HG03460 (cell line): ENCODE results near the gene KIR3DL1.
"Not testable (repeated sequence)": the region's sequence is repeated elsewhere in the genome, so short reads cannot be mapped to it uniquely, and the experiment has no call there.

Experiments used
- ATAC-seq: cut with Tn5 transposase; IDR thresholded peaks from one replicate; pipeline ENCODE4 v1.9.1; 2021; ENCODE audit not compliant: unreplicated experiment

The KIR3DL1 gene

GRCh38 chr19:54806516-54806838 lies 9.8 kb upstream of the KIR3DL1 start:
- ATAC-seq: no peak

DNA sequence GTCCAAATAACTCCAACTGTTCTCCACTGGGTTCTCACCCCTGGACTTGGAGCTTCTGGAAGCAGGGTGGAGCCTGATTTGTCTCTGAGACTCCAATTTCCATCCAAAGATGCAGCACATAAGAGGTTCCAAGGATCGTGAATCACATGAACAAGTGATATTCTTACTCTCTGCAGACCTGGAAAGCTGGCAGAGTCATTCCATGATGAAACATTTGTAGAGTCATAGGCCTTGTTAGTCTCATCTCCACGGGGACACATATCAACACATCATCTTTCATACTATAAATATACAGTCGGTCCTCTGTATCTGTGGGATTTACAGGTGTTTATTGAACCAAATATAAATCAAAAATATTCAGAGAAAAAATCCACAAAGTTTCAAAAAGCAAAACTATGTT lies 1.7 kb upstream of the KIR3DL1 start:
- not testable (repeated sequence) for ATAC-seq

- no peak for ATAC-seq
Measured at GRCh38 chr19:54817670-54818536, 1.6 kb downstream of the KIR3DL1 start.

- not testable (repeated sequence) for ATAC-seq
Measured at GRCh38 chr19:54824416-54824815, 8.1 kb downstream of the KIR3DL1 start.

DNA sequence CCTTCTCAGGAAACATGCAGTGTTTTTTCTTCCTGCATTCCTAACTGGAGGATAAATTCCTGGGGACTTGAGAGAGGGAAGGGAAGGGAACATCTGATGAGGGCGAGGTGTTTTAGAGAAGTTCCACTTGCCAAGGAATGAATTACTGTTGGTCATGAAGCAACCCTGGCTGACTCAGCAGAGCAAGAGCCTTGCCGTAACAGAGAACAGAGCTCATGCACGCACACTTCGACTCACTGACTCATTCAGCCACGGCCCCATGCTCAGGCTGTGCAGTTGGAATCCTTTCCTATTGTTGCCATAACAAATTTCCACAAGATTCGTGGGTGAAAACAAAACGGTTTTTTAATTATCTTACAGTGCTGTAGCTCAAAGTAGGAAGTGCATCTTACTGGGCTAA lies 9.1 kb downstream of the KIR3DL1 start:
- ATAC-seq: not testable (repeated sequence)

DNA sequence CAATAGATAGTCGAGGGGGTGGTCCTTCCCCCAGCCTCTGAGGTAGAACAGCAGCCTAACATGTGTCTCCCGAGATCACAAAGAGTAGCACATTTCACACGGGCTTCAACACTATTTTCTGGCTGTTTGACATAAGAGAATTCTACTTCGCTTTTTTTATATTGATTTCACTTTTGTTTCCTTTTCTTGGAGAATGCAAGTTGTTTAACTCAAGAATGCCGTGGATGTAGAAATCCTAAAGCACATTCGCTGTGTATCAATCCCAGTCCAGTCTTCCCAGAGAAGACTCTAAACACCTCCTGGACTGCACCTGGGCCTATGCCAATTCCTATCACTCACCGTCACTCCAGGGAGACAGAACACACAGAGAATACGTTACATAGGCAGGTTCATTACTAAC lies 11.8 kb downstream of the KIR3DL1 start:
- ATAC-seq: not testable (repeated sequence)

DNA sequence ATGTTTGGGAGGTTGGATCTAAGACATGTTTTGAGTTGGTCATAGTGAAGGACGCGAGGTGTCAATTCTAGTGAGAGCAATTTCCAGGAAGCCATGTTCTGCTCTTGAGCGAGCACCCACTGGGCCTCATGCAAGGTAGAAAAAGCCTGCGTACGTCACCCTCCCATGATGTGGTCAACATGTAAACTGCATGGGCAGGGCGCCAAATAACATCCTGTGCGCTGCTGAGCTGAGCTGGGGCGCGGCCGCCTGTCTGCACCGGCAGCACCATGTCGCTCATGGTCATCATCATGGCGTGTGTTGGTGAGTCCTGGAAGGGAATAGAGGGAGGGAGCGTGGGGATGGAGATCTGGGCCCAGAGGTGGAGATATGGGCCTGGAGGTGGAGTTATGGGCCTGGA lies 16.2 kb downstream of the KIR3DL1 start, which contains the start of gene KIR2DS4:
KIR2DS4 (plus strand) TSS at position 181 of the 400 bp plus-strand sequence.
- ATAC-seq: not testable (repeated sequence)

DNA sequence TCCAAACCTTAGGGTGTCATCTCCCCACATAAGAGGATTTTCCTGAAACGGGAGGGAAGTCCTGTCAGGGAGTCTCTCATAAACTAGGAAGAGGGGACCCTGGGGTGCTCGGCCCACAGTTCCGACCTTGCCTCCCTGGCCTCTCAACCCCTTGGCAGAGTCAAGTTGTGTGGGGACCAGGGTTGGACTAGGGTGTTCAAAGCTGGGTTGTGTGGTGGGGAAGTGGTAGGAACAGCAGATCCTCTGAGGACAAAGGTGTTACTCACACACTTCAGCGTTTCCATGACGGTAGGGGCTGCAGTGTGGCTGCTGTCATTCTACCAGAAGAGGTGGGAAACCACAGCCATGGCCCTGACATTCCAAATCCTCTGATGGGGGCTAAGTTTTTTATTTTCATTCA lies 18.9 kb downstream of the KIR3DL1 start:
- not testable (repeated sequence) for ATAC-seq

DNA sequence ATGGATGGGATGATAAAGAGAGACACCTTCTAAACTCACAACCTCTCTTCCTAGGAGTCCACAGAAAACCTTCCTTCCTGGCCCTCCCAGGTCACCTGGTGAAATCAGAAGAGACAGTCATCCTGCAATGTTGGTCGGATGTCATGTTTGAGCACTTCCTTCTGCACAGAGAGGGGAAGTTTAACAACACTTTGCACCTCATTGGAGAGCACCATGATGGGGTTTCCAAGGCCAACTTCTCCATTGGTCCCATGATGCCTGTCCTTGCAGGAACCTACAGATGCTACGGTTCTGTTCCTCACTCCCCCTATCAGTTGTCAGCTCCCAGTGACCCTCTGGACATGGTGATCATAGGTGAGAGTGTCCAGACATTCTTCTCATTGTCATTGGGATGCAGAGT lies 21.3 kb downstream of the KIR3DL1 start:
- ATAC-seq: not testable (repeated sequence)

GRCh38 chr19:54843171-54843570 lies 26.9 kb downstream of the KIR3DL1 start:
- not testable (repeated sequence) for ATAC-seq

DNA sequence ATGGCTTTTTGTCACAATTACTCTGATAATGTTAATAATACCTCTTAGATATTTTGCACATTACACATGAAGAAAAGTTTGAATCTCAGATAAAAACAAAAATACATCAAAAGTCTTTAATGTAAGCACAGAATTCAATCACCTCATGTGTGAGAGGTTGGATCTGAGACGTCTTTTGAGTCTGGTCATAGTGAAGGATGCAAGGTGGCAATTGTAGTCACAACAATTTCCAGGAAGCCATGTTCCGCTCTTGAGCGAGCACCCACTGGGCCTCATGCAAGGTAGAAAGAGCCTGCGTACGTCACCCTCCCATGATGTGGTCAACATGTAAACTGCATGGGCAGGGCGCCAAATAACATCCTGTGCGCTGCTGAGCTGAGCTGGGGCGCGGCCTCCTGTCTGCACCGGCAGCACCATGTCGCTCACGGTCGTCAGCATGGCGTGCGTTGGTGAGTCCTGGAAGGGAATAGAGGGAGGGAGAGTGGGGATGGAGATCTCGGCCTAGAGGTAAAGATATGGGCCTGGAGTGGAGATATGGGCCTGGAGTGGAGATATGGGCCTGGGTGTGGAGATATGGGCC lies 33.9 kb downstream of the KIR3DL1 start, which contains the start of gene KIR3DL2:
KIR3DL2 (plus strand) TSS at position 383 of the 580 bp plus-strand sequence; CDS start at position 416, 33 bp downstream.
- not testable (repeated sequence) for ATAC-seq

DNA sequence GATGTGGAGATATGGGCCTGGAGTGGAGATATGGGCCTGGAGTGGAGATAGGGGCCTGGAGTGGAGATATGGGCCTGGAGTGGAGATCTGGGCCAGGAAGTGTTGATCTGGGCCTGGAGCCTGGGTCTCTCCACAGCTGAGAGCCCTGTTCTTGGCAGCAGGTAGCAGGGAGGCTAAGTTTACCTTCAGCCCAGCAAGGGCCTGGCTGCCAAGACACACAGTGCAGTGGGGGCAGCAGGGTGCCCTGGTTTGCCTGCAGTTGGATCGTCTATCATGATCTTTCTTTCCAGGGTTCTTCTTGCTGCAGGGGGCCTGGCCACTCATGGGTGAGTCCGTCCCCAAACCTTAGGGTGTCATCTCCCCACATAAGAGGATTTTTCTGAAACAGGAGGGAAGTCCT lies 34.7 kb downstream of the KIR3DL1 start:
- no peak for ATAC-seq

- ATAC-seq: no peak
Measured at GRCh38 chr19:54851353-54851752, 35.1 kb downstream of the KIR3DL1 start.

GRCh38 chr19:54855241-54855640 lies 39.0 kb downstream of the KIR3DL1 start:
- not testable (repeated sequence) for ATAC-seq

DNA sequence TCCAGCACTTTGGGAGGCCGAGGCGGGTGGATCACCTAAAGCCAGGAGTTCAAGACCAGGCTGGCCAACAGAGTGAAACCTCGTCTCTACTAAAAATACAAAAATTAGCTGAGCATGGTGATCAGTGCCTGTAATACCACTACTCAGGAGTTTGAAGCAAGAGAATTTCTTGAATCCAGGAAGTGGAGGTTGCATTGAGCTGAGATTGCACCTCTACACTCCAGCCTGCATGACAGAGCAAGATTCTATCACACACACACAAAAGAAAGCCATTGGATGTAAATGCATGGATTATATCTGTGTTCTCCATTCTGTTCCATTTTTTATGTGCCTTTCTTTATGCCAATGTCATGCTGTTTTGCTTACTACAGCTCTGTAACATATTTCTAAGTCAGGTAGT lies 42.2 kb downstream of the KIR3DL1 start:
- not testable (repeated sequence) for ATAC-seq

DNA sequence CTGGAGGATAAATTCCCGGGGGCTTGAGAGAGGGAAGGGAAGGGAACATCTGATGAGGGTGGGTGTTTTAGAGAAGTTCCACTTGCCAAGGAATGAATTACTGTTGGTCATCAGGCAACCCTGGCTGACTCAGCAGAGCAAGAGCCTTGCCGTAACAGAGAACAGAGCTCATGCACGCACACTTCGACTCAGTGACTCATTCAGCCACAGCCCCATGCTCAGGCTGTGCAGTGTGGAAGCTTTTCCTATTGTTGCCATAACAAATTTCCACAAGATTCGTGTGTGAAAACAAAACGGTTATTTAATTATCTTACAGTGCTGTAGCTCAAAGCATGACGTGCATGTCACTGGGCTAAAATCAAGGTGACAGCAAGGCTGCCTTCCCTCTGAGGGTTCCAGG lies 43.2 kb downstream of the KIR3DL1 start:
- not testable (repeated sequence) for ATAC-seq

DNA sequence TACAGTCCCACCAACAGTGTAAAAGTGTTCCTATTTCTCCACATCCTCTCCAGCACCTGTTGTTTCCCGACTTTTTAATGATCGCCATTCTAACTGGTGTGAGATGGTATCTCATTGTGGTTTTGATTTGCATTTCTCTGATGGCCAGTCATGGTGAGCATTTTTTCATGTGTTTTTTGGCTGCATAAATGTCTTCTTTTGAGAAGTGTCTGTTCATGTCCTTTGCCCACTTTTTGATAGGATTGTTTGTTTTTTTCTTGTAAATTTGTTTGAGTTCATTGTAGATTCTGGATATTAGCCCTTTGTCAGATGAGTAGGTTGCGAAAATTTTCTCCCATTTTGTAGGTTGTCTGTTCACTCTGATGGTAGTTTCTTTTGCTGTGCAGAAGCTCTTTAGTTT lies 47.2 kb downstream of the KIR3DL1 start:
- ATAC-seq: not testable (repeated sequence)

DNA sequence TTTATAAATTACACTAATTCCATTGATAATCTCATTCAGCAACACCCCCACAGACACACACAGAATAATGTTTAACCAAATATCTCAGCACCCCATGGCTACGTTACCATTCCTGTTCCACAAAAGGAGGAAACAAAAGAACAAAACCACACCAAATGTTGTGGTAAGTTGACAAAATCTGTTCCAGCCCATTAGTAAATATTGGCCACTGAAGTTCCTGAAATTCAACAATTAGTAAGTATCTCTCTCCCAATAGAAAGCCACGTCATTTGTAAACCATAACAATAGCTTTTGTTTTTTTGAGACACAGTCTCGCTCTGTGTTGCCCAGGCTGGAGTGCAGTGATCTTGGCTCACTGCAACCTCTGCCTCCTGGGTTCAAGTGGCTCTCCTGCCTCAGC lies 55.4 kb downstream of the KIR3DL1 start:
- no peak for ATAC-seq

GRCh38 chr19:54873990-54874389 lies 57.7 kb downstream of the KIR3DL1 start, which contains the start of gene FCAR:
FCAR (plus strand) TSS chr19:54874235; CDS start chr19:54874290, 55 bp downstream.
- ATAC-seq: no peak

GRCh38 chr19:54875506-54875905 lies 59.2 kb downstream of the KIR3DL1 start:
- ATAC-seq: no peak

GRCh38 chr19:54877471-54877870 lies 61.2 kb downstream of the KIR3DL1 start:
- ATAC-seq: no peak
